ENCODE results near the gene HOXA11. TPM values are rescaled to one million over a fixed set of nuclear protein-coding genes. Genes with fewer than 3 reads are reported as not detected.
A peak's percentile ranks its signal among the peaks of the same experiment; 100 is the strongest.

The HOXA11 gene
- total RNA-seq, 1 donor from 2014 or later: not detected

DNA sequence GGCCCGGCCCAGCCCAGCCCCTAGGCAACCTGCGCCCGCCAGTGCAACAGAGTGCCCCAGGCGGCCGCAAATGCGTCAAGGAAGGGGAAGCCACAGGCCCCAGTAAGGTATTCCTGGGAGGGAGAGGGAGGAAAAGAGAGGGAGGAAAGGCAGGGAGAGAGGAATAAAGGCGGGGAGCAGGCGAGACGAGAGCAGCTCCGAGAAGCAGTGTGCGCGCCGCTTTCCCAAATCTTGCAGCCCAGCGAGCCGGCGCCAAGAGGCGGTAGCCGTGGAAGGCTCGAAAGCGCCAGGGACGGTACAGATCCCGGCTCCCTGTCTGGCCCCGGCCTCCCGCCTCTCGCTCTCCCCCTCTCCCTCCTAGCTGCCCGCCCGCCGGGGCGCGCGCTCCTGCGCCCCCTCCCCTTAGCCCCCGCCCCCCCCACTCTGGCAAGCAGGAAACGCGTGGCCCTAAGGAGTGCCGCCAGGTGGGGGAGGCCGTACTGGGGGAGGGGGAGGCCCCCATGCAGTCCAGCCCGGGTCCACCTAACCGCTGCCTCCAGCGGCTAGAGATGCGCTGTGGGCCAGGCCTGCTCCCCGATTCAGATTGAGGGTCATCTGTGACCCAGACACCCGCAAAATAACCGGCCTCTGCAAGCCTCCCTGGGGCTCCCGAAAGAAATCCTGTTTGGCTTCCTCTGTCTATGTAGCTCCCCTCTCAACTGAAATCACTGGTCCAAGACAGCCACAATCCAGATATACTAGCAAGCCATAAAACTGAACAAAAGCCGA, 15.2 kb downstream of the HOXA11 start:
- DNase-seq (ENCODE audit: low spot score): no peak

DNA sequence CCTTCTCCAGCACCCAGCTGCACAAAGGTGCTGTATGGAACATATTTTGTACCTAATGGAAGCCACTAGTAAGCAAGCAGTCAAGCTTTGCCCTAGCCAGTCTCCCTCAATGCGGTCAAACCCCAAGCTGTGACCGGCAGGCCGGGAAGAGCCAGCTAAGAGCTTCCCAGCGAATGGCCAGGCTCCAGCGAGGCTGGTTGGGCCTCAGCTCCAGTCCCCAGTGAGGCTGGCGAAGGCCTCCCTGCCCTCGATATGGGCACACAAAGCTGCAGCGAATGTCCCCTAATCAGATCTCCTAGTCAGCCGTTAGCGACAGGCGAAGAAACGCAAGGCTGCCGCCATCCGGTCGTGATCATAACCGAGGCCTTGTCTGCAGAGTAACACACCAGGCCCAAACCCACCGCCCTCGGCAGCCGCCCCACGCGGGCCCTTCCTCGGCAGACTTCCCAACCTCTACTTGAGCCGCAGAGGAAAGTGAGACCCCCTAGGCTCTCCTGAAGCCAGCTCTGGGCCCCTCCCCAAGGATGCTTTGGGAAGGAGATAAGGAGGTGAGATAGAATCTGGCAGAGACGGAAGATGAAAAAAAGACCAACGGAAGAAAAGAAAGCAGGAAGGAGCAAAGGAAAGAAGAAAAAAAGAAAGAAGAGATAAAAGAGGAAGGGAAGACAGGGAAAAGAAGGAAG, 16.6 kb downstream of the HOXA11 start:
- DNase-seq (ENCODE audit: low spot score): no peak

DNA sequence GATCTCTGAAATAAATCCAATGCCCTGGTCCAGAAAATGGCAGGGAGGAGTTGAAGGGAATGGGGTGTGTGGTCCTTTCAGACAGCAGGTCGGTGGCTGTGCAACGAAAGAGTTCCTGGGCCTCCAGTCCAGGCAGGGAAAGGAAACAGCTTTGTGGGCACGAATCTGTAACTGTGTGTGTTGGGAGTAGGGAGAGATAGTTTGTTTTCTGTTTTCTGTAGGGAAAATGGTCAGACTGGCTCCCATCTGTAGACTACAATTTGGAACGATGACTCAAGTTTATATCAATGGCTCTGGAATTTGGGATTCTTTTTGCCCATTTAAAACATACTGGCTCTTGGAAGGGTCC, 17.1 kb downstream of the HOXA11 start:
- DNase-seq (ENCODE audit: low spot score): no peak

GRCh38 chr7:27166531-27167505, 18.2 kb downstream of the HOXA11 start:
- DNase-seq (ENCODE audit: low spot score): no peak

DNA sequence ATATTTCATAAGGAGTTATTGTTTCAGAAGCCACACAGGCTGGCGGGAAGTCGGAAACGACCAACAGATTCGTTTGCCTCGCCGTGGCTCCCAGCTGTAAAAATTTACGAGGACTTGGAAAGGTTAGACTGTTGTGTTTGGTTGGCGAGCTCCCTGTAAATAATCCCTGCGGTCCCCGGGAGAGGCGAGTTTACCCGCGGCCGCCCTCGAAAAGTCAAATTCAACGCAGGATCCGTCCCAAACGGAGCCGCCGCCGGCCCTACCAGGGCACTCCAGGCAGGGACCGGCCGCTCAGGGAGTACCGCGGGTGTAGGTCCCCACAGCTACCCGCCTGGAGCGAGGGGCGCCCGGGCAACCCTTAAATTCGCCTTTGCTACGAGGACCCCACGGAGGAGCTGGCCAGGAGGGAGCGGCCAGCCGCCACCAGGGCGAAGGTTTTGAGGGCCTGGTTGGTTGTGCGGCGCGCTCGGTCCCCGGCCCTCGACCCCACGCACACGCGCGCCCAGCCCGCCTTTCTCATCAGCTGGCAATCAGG, 19.0 kb downstream of the HOXA11 start:
- no peak for DNase-seq (ENCODE audit: low spot score)

- no peak for DNase-seq (ENCODE audit: low spot score)
Observed at GRCh38 chr7:27165089-27165995, 19.7 kb downstream of the HOXA11 start, which contains the start of gene HOXA9. HOXA9 (minus strand) TSS chr7:27165537; CDS start chr7:27165457, 80 bp downstream.

- DNase-seq (ENCODE audit: low spot score): no peak
Observed at GRCh38 chr7:27164367-27165088, 20.5 kb downstream of the HOXA11 start.

DNA sequence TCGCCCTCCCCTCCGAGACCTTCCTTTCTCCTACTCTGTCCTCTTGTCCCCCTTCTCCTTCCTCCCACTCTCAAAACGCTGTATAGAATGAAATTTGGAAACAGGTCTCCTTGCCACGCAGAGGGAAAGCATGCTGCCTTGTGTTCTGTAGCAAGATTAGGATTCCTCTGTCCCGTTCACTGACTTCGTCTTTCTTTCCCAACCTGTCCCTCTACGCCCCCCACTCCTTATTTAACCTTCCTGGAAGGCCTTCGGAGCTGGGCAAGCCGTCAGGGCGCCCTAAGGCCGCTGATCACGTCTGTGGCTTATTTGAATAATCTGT, 21.0 kb downstream of the HOXA11 start:
- no peak for DNase-seq (ENCODE audit: low spot score)

- no peak for DNase-seq (ENCODE audit: low spot score)
Observed at GRCh38 chr7:27163288-27164044, 21.6 kb downstream of the HOXA11 start.

GRCh38 chr7:27162561-27163287, 22.3 kb downstream of the HOXA11 start:
- no peak for DNase-seq (ENCODE audit: low spot score)

DNA sequence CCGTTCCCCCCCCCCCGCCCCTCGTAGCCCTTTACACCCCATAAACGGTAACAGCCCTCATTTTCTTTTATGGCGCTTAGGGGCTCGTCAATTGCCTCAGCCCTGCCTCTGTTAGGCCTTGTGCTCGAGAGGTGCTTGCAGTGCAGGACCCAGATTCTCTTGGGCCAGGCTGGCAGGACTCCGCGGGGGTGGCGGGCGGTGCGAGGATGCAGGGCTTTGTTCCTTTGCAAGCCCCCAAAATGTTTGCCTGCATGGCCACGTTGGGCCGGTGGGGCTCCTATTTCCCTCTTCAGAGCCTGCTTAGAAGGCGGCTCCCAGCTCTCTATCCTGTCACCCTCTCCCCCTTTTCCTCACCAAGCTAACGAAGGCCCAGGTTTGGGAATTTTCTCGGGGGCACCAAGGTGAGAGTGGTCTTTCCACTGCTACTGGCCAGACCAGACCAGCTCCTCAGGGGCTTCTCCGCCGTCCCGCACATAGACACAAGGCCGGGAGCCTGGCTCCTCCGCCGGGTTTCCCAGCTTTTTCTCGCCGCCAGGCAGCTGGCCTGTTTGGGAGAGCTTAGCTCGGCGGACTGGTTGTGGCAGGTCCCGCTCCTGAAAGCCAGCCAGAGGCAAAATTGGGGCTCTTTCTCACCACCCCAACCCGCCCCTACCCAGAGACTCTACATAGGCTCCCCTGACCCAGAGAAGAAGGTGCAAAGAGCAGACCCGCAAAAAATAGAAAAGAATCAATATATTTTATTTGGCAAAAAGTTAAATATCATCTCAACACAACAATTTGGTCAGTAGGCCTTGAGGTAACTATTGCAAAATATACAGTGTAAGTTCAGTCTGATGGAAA, 23.1 kb downstream of the HOXA11 start:
- no peak for DNase-seq (ENCODE audit: low spot score)

DNA sequence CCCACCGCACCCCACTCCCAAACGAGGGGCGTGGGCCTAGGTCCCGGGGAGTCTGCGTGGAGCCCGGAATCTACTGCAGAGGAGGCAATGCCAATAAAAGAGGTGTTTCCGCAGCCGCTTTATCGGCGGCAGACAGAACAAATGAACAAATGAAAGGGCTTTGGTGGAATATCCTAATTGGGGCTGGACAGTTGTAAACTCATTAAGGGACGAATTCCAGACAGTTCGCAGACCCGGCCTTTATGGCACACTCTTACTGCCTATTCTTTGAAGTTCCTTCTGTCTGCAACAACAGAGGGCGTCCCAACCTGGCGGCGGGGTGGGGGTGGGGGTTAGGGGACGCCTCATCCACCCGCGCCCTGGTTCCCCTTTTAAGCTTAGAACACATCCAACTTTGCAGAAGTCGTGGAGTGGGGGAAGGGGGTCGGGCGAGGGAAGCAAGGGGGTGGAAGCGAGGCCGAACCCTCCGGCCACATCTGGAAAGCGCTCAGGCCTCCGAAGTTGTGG, 23.8 kb downstream of the HOXA11 start:
- no peak for DNase-seq (ENCODE audit: low spot score)

DNA sequence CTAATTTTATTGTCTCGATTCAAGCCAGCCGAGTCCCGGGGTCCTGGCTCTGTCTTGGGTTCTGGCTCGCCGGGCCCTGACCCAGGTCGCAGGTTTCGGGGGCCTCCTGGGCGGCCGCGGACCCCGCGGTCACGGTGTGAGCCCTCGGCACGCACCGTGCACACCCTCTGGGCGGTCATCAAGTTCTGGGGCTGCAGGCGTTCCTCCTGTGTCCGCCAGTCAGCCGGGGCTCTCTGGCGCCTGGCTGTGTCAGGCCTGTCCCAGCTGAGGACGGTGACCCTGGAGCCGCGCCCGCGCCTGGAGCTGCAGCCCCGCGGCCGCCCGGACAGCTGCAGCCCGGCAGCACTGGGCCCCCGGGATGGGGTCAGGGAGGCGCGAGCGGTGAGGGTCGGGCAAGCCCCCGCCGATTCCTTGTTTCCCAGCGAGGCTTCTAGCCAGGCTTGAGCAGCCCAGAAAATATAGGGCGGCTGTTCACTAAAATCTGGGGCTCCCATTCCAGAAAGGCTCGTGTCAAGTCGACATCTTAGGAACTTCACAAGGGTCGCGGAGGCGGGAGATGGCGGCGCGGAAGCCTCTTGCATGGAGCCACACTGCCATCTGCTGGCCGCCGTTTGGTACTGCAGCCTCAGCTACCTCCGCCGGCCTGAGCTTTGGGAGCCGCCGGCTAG, 24.4 kb downstream of the HOXA11 start:
- peak; percentile 72 for DNase-seq (ENCODE audit: low spot score)

GRCh38 chr7:27160145-27160545, 24.9 kb downstream of the HOXA11 start:
- no peak for DNase-seq (ENCODE audit: low spot score)

GRCh38 chr7:27159266-27160144, 25.5 kb downstream of the HOXA11 start:
- no peak for DNase-seq (ENCODE audit: low spot score)

Data from mucosa of gallbladder (tissue), 1 donor.